ENCODE results near the gene MYO6.

MYO6 gene

GRCh38 chr6:75743971-75744370, 5.1 kb upstream of the MYO6 start:
- no peaks in the 10 kb centered on the region for H3F3A ChIP-seq (ENCODE audit: low read depth)
- H3K4me2 ChIP-seq (ENCODE audit: low read depth, low read length, poor library complexity, severe bottlenecking) = no peak overlapping the region
- H2AFZ ChIP-seq (ENCODE audit: low read length) = no peak overlapping the region
- no peaks in the 10 kb centered on the region for H4K20me1 ChIP-seq (ENCODE audit: insufficient read depth, low read length, poor library complexity, severe bottlenecking)
- no peak overlapping the region for H3K4me3 ChIP-seq (ENCODE audit: low read length, poor library complexity, severe bottlenecking)
- no peak overlapping the region for H3K9ac ChIP-seq (ENCODE audit: low read depth, low read length, poor library complexity, severe bottlenecking)
- H3K27me3 ChIP-seq (ENCODE audit: insufficient read depth, low read length, poor library complexity, severe bottlenecking) = no peaks in the 10 kb centered on the region
- H3K9me3 ChIP-seq (ENCODE audit: insufficient read depth, low read depth, low read length) = no peaks in the 10 kb centered on the region
- H3K9me2 ChIP-seq (replicated peaks; ENCODE audit: low read depth, low read length) = no peaks in the 10 kb centered on the region
- no peaks in the 10 kb centered on the region for H3K4me1 ChIP-seq (ENCODE audit: insufficient read depth, low read length, poor library complexity, severe bottlenecking)
- TF ChIP-seq EZH2phosphoT487 (IDR thresholded peaks at IDR 0.05; ENCODE audit: borderline replicate concordance) = no peak
- TF ChIP-seq, protein P1, sequence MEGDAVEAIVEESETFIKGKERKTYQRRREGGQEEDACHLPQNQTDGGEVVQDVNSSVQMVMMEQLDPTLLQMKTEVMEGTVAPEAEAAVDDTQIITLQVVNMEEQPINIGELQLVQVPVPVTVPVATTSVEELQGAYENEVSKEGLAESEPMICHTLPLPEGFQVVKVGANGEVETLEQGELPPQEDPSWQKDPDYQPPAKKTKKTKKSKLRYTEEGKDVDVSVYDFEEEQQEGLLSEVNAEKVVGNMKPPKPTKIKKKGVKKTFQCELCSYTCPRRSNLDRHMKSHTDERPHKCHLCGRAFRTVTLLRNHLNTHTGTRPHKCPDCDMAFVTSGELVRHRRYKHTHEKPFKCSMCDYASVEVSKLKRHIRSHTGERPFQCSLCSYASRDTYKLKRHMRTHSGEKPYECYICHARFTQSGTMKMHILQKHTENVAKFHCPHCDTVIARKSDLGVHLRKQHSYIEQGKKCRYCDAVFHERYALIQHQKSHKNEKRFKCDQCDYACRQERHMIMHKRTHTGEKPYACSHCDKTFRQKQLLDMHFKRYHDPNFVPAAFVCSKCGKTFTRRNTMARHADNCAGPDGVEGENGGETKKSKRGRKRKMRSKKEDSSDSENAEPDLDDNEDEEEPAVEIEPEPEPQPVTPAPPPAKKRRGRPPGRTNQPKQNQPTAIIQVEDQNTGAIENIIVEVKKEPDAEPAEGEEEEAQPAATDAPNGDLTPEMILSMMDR (conservative IDR thresholded peaks at IDR 0.05; ENCODE audit: low read length) = no peak
- no peaks in the 10 kb centered on the region for H3K36me3 ChIP-seq (ENCODE audit: insufficient read depth, low read length)
- H3K79me2 ChIP-seq (ENCODE audit: insufficient read depth, low read length) = no peaks in the 10 kb centered on the region

DNA sequence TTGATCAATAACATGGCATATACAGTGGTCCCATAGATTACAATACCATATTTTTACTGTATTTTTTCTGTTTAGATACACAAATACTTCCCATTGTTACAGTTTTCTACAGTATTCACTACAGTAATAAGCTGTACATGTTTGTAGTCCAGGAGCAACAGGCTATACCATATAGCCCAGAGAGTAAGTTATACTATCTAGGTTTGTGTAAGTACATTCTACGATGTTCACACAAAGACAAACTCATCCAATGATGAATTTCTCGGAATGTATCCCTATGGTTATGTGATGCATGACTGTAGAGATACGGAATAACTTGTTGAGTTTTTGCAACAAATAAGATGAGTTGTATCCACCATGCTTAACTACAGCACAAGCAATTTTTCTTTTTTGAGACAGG, 3.6 kb upstream of the MYO6 start:
- Histone ChIP-seq H3K4me1 (ENCODE audit: insufficient read depth, low read length, poor library complexity, severe bottlenecking) (no peaks in the 10 kb centered on the region), H3F3A (ENCODE audit: low read depth) (no peaks in the 10 kb centered on the region), H3K9me3 (ENCODE audit: insufficient read depth, low read depth, low read length) (no peaks in the 10 kb centered on the region), H3K9ac (ENCODE audit: low read depth, low read length, poor library complexity, severe bottlenecking) (no peak overlapping the region), H3K4me3 (ENCODE audit: low read length, poor library complexity, severe bottlenecking) (no peak overlapping the region), H3K4me2 (ENCODE audit: low read depth, low read length, poor library complexity, severe bottlenecking) (no peak overlapping the region), H4K20me1 (ENCODE audit: insufficient read depth, low read length, poor library complexity, severe bottlenecking) (no peaks in the 10 kb centered on the region), H3K9me2 (replicated peaks; ENCODE audit: low read depth, low read length) (no peaks in the 10 kb centered on the region), H3K27me3 (ENCODE audit: insufficient read depth, low read length, poor library complexity, severe bottlenecking) (no peaks in the 10 kb centered on the region), H3K79me2 (ENCODE audit: insufficient read depth, low read length) (no peaks in the 10 kb centered on the region), H3K36me3 (ENCODE audit: insufficient read depth, low read length) (no peaks in the 10 kb centered on the region), H2AFZ (ENCODE audit: low read length) (no peak overlapping the region)
- TF ChIP-seq, protein P1 (conservative IDR thresholded peaks at IDR 0.05; ENCODE audit: low read length) = no peak
- TF ChIP-seq EZH2phosphoT487 (IDR thresholded peaks at IDR 0.05; ENCODE audit: borderline replicate concordance) = no peak

- no peaks in the 10 kb centered on the region for H3K79me2 ChIP-seq (ENCODE audit: insufficient read depth, low read length)
- H3K9me3 ChIP-seq (ENCODE audit: insufficient read depth, low read depth, low read length) = no peaks in the 10 kb centered on the region
- H3K36me3 ChIP-seq (ENCODE audit: insufficient read depth, low read length) = no peaks in the 10 kb centered on the region
- TF ChIP-seq, protein P1 (conservative IDR thresholded peaks at IDR 0.05; ENCODE audit: low read length) = no peak
- no peak overlapping the region for H3K4me2 ChIP-seq (ENCODE audit: low read depth, low read length, poor library complexity, severe bottlenecking)
- H3K4me3 ChIP-seq (ENCODE audit: low read length, poor library complexity, severe bottlenecking) = no peak overlapping the region
- no peaks in the 10 kb centered on the region for H3K27me3 ChIP-seq (ENCODE audit: insufficient read depth, low read length, poor library complexity, severe bottlenecking)
- no peaks in the 10 kb centered on the region for H3F3A ChIP-seq (ENCODE audit: low read depth)
- H4K20me1 ChIP-seq (ENCODE audit: insufficient read depth, low read length, poor library complexity, severe bottlenecking) = no peaks in the 10 kb centered on the region
- no peaks in the 10 kb centered on the region for H3K4me1 ChIP-seq (ENCODE audit: insufficient read depth, low read length, poor library complexity, severe bottlenecking)
- H2AFZ ChIP-seq (ENCODE audit: low read length) = no peak overlapping the region
- no peaks in the 10 kb centered on the region for H3K9me2 ChIP-seq (replicated peaks; ENCODE audit: low read depth, low read length)
- H3K9ac ChIP-seq (ENCODE audit: low read depth, low read length, poor library complexity, severe bottlenecking) = no peak overlapping the region
These were observed 2.8 kb upstream of the MYO6 start for GRCh38 chr6:75746221-75746620.

Measured in Loucy (cell line).